ENCODE data around the gene CPOX.
A peak's percentile ranks its signal among the peaks of the same experiment; 100 is the strongest.
"Not testable (repeated sequence)": the region's sequence is repeated elsewhere in the genome, so short reads cannot be mapped to it uniquely, and the experiment has no call there.

Gene CPOX

GRCh38 chr3:98563661-98564281 is 29.6 kb downstream of the CPOX start:
- peak; percentile 65 for DNase-seq (ENCODE audit: low spot score)

- peak; percentile 55 for DNase-seq (ENCODE audit: low spot score)
Measured at GRCh38 chr3:98561727-98562521, 31.5 kb downstream of the CPOX start.

GRCh38 chr3:98560911-98561310 is 32.5 kb downstream of the CPOX start:
- no peak for DNase-seq (ENCODE audit: low spot score)

- DNase-seq (ENCODE audit: low spot score): not testable (repeated sequence)
Measured at GRCh38 chr3:98559769-98560168, 33.6 kb downstream of the CPOX start.

GRCh38 chr3:98558100-98558827 is 35.1 kb downstream of the CPOX start:
- DNase-seq (ENCODE audit: low spot score): no peak

GRCh38 chr3:98557324-98558010 is 35.9 kb downstream of the CPOX start:
- DNase-seq (ENCODE audit: low spot score): peak; percentile 48

DNA sequence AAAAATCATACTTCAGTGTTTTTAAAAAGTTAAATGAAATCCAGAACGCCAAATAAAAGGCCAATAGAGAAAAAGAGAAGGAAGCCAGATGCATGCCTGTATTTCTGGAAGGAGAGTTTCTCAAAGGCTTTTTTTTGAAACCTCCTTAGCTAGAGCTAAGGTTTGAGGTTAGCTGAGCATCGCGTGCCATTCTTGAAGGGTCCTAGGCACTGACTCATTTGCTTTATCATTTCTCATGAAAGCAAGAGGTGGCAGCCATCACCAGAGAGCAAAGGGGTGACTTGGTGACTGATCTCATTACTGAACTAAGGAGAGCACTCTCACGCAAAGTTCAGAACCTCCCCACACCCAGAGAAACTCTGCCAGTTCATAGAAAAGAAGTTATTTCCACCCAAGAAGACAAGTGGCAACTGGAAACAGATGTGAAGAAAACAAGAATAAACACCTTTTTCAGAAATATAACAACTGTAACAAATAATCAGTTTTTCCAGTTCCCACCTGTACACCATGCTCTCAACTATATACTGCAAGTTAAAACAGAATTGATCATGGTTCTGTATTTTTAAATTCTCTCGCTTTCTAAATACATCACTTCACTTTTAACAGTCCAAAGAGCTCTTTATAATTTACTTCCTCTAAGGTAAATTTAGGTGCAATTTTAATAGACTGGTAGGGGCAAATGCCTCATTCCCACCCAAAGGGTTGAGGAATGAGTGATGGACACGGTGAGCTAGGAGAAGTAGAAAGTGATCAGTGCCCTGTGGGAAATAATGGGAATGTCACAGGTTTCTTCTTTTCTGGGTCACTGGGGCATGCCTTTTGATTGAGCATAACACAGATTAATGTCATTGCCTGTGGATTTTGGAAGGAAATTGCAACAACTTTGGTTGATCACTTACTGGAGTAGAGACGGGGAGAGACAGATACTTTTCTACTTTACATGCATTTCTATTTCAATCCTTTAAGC is 37.0 kb downstream of the CPOX start:
- DNase-seq (ENCODE audit: low spot score): peak; percentile 86

- no peak for DNase-seq (ENCODE audit: low spot score)
Measured at GRCh38 chr3:98555025-98555379, 38.4 kb downstream of the CPOX start.

GRCh38 chr3:98554580-98554979 is 38.8 kb downstream of the CPOX start:
- DNase-seq (ENCODE audit: low spot score): no peak

DNA sequence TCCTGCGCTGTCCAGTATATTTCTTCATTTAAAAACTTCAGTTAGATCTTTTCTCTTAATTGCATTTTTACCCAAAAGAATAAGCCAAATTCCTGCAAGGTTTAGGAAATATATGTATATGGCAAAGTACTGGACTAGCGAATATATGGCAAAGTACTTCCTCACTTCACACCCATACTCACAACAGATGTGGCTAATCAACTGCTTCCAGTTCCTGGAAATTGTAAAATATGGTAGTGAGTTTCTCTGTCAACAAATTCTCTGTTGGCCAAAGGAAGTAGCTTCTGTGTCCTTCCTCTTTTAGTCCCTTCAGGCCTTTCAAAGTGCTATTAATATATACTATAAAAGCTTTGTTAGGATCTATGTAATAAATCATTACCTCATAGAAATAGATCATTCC is 39.7 kb downstream of the CPOX start:
- no peak for DNase-seq (ENCODE audit: low spot score)

DNA sequence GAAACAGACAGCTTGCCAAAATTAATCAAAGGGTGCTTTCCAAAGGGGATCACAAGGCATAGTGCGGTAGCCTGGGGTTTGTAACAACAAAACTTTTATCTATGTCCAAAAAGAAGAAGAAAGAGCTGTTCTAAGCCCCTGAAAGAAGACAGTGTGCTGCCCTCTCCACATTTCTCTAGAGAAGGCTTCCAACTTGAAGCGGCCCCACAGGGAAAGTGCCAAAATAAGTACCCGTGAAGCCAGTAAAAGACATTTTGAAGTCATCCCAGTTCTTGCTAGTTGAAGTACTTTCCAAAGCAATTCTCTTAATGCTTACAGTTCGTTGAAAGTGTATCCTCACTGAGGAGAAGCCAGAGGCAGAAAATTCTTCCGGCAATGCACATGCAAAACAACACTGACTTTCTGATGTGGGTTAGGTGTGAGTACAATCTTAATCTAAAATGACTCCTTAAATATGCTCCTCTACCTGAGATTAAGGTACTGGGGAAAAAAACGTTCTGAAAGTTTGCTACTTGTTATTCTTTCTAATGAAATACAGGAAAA is 40.3 kb downstream of the CPOX start:
- DNase-seq (ENCODE audit: low spot score): peak; percentile 31

GRCh38 chr3:98552232-98553020 is 41.0 kb downstream of the CPOX start:
- DNase-seq (ENCODE audit: low spot score): no peak

DNA sequence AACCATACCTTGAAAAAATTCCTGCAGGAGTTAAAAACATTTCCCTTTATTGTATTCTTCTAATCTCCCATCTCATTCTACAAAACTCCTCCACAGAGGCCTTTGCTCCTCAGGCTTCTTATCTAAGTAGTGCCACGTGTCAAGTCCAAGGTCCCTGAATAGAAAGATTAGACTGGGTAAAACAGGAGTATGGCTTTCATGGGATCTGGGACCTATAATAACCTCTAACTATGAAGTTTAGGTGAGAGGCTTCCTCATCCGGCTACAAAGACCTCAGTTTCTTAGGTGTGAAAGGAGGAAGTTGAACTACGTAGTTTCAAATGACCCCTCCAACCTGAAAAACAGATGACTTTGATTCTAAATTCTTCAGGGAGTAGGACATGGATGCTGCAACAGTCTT is 41.7 kb downstream of the CPOX start:
- DNase-seq (ENCODE audit: low spot score): no peak

DNA sequence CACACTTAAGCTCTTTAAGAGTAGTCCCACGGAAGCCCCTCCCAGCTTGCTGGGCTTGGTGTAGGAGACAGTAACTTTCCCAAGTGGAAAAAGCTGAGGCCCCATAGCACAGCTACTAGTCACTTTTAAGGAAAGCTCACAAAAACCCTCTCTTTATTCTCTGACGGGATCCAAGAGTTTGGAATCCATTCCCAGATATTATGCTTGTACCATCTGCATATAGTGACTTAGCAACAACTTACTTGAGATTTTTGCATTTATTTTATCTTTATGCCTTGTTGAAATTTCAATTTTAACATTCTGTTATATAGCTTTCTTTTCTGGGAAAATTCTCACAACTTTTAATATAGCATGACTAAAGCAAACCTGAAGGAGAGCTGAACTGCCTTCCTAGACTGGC is 42.2 kb downstream of the CPOX start:
- no peak for DNase-seq (ENCODE audit: low spot score)

GRCh38 chr3:98550833-98551232 is 42.6 kb downstream of the CPOX start:
- no peak for DNase-seq (ENCODE audit: low spot score)

GRCh38 chr3:98548544-98548943 is 44.9 kb downstream of the CPOX start:
- DNase-seq (ENCODE audit: low spot score): no peak

- DNase-seq (ENCODE audit: low spot score): no peak
Measured at GRCh38 chr3:98545940-98546339, 47.5 kb downstream of the CPOX start.

DNA sequence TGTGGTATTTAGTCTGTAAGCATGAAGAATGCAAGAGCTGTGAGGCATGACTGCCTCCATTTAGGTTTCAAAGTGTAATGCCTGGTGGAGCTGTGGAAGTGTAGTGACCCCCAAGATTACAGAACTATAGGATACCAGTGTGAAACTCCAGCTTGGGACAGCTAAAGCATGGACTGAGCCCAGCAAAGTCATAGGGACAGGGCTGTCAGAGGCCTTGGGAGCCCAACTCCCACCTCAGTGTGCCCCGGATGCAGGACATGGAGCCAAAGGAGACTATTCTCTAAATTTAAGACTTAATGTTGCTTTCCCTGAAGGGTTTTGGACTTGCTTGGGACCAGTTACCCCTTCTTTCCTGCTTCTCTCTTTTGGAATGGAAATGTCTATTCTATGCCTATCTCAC is 50.8 kb downstream of the CPOX start:
- DNase-seq (ENCODE audit: low spot score): no peak

DNA sequence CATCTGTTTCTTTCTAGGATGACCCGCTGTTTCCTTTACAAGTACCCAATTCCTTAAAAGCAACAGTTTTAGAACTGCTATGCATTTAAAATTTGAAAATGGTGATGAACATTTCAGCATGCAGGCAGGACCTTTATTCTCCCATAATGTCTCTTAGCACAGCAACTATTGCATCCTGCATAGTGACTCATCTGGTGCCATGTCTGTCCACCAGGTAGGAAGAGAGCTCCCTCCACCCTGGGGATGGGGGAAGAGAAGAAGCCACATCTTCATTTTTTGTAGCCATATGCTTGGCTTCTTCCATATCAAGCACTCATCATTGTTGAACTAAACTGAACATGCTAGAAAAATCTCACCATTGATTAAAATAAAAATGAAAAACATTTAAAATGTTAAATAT is 51.7 kb downstream of the CPOX start:
- no peak for DNase-seq (ENCODE audit: low spot score)

DNA sequence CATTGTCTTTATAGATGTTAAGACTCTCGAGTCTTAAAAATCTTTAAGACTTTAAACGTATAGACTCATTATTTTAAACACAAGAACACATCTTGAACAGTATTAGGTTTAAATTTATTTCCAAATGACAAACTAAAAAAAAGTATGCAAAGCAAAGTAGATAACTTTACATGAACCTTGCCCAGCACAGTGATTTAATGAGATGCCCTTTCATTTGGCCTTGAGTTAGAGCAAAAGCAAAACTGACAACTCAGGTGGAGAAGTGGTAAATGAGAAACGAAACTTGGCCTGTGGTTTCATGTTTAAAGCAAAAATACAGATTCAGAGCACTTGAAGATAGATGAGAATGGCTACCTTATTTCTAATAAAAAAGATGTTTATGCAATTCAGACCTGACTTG is 53.1 kb downstream of the CPOX start:
- DNase-seq (ENCODE audit: low spot score): no peak
